Neural cell (in vitro differentiated cells): ENCODE data around the gene HPCAL4. TPM values are rescaled to one million over a fixed set of nuclear protein-coding genes. Genes with fewer than 3 reads are reported as not detected.

ENCODE experiments used
- H2AFZ ChIP-seq: fragments of 200-600, 300-800 bp; sonication (generic), shearing (Covaris generic); 2 replicates; pipeline ENCODE4 v1.6.0; 2014; ENCODE audit warnings: low read depth, mild to moderate bottlenecking, antibody characterized with exemption, low read length, moderate library complexity
- H3F3A ChIP-seq: fragments of 200-600 bp; shearing (Covaris generic); 2 replicates; pipeline ENCODE4 v1.6.1; 2016; ENCODE audit warnings: mild to moderate bottlenecking, moderate library complexity, mixed read lengths, antibody characterized with exemption, low read length; ENCODE audit not compliant: insufficient read depth, poor library complexity, severe bottlenecking
- H3K27ac ChIP-seq: fragments of 200-600, 300-800 bp; sonication (generic), shearing (Covaris generic); 2 replicates; pipeline ENCODE4 v1.5.1; 2014; ENCODE audit warnings: mild to moderate bottlenecking, low read length, moderate library complexity
- H3K27me3 ChIP-seq: fragments of 300-800, 200-600 bp; sonication (generic), shearing (Covaris generic); 2 replicates; pipeline ENCODE4 v1.6.0; 2014; ENCODE audit warnings: mild to moderate bottlenecking, low read depth, low read length, moderate library complexity; ENCODE audit not compliant: insufficient read depth
- H3K36me3 ChIP-seq: fragments of 300-800, 200-600 bp; sonication (generic), shearing (Covaris generic); 2 replicates; pipeline ENCODE4 v1.5.1; 2014; ENCODE audit warnings: mild to moderate bottlenecking, antibody characterized with exemption, low read length, moderate library complexity; ENCODE audit not compliant: insufficient read depth
- H3K4me2 ChIP-seq: fragments of 300-800, 200-600 bp; sonication (generic), shearing (Covaris generic); 2 replicates; pipeline ENCODE4 v1.6.0; 2014; ENCODE audit warnings: mild to moderate bottlenecking, low read length
- H3K4me3 ChIP-seq: fragments of 300-800, 200-600 bp; sonication (generic), shearing (Covaris generic); 2 replicates; pipeline ENCODE4 v1.5.1; 2014; ENCODE audit warnings: mild to moderate bottlenecking, low read length, moderate library complexity
- H3K79me2 ChIP-seq: fragments of 200-600 bp; shearing (Covaris generic); replicated peaks from 2 replicates; pipeline ENCODE4 v1.6.0; 2014; ENCODE audit warnings: mild to moderate bottlenecking, low read length, moderate library complexity; ENCODE audit not compliant: insufficient read depth
- H3K9ac ChIP-seq: fragments of 300-800, 200-600 bp; sonication (generic), shearing (Covaris generic); 2 replicates; pipeline ENCODE4 v1.6.1; 2016; ENCODE audit warnings: mild to moderate bottlenecking, low read length, mixed read lengths
- H3K9me2 ChIP-seq: fragments of 200-600 bp; shearing (Covaris generic); 2 replicates; pipeline ENCODE4 v1.6.1; 2016; ENCODE audit warnings: mild to moderate bottlenecking, low read length, mixed read lengths; ENCODE audit not compliant: insufficient read depth
- H3K9me3 ChIP-seq: fragments of 200-600, 300-800 bp; sonication (generic), shearing (Covaris generic); 2 replicates; pipeline ENCODE4 v1.6.1; 2016; ENCODE audit warnings: mild to moderate bottlenecking, mixed run types, low read length, moderate library complexity, mixed read lengths
- H4K20me1 ChIP-seq: fragments of 200-600 bp; shearing (Covaris generic); 2 replicates; pipeline ENCODE4 v1.6.1; 2016; ENCODE audit warnings: mild to moderate bottlenecking, mixed run types; ENCODE audit not compliant: insufficient read depth
- CTCF ChIP-seq: fragments of 450-650 bp; IDR thresholded peaks from 2 replicates; pipeline ENCODE4 v1.5.1; 2014; ENCODE audit warnings: antibody characterized with exemption, mild to moderate bottlenecking, moderate library complexity; ENCODE audit not compliant: poor library complexity, severe bottlenecking
- EP300 ChIP-seq: fragments of 450-650 bp; conservative IDR thresholded peaks from 2 replicates; pipeline ENCODE4 v1.6.1; 2014; ENCODE audit warnings: antibody characterized with exemption, mild to moderate bottlenecking, moderate library complexity; ENCODE audit not compliant: poor library complexity, severe bottlenecking
- EZH2 ChIP-seq: fragments of 200-600, 300-800 bp; shearing (Covaris generic), sonication (generic); IDR thresholded peaks from 2 replicates; pipeline ENCODE4 v1.6.1; 2014; ENCODE audit warnings: antibody characterized with exemption, low read length, borderline replicate concordance, mild to moderate bottlenecking; ENCODE audit not compliant: insufficient read depth, poor library complexity, severe bottlenecking
- MXI1 ChIP-seq: fragments of 450-650 bp; conservative IDR thresholded peaks from 2 replicates; pipeline ENCODE4 v1.6.1; 2014; ENCODE audit warnings: antibody characterized with exemption, mild to moderate bottlenecking; ENCODE audit not compliant: poor library complexity, severe bottlenecking
- POLR2AphosphoS5 ChIP-seq: IDR thresholded peaks from 2 replicates; pipeline ENCODE4 v1.6.1; 2012
- RAD21 ChIP-seq: fragments of 450-650 bp; conservative IDR thresholded peaks from 2 replicates; pipeline ENCODE4 v1.6.1; 2014; ENCODE audit warnings: antibody characterized with exemption, mild to moderate bottlenecking, moderate library complexity
- REST ChIP-seq: IDR thresholded peaks from 2 replicates; pipeline ENCODE4 v1.6.1; 2012; ENCODE audit warnings: borderline replicate concordance
- SMC3 ChIP-seq: fragments of 450-650 bp; conservative IDR thresholded peaks from 2 replicates; pipeline ENCODE4 v1.6.1; 2014; ENCODE audit warnings: antibody characterized with exemption, mild to moderate bottlenecking, moderate library complexity; ENCODE audit not compliant: poor library complexity
- TAF1 ChIP-seq: IDR thresholded peaks from 2 replicates; pipeline ENCODE4 v1.6.1; 2012; ENCODE audit warnings: low read depth
- polyA plus RNA-seq: library from polyadenylated mRNA; depleted of rRNA; stranded (reverse); fragments of >200 nt; gene quantifications from 2 replicates; pipeline ENCODE4 v1.2.3, GENCODE V29; 2014

HPCAL4 gene
- polyA plus RNA-seq, 1 donor from 2014 or later: 53.2 TPM

- Histone ChIP-seq H3K4me3 (no peak overlapping the region), H3K27ac (no peak overlapping the region), H3K9ac (no peak overlapping the region), H3K4me2 (no peak overlapping the region), H3F3A (no peaks in the 10 kb centered on the region), H3K79me2 (no peaks in the 10 kb centered on the region), H3K9me2 (no peaks in the 10 kb centered on the region), H2AFZ (no peak overlapping the region), H3K27me3 (peaks cover 46% of the 10 kb centered on the region), H4K20me1 (no peaks in the 10 kb centered on the region), H3K36me3 (no peaks in the 10 kb centered on the region), H3K9me3 (no peaks in the 10 kb centered on the region)
- no peak for TF ChIP-seq TAF1
- no peak for TF ChIP-seq EP300
- TF ChIP-seq EZH2: no peak
- TF ChIP-seq SMC3: no peak
- no peak for TF ChIP-seq POLR2AphosphoS5
- TF ChIP-seq CTCF: no peak
- no peak for TF ChIP-seq REST
- TF ChIP-seq RAD21: no peak
- TF ChIP-seq MXI1: no peak
Observed at GRCh38 chr1:39722495-39722894, 31.3 kb upstream of the HPCAL4 start.

DNA sequence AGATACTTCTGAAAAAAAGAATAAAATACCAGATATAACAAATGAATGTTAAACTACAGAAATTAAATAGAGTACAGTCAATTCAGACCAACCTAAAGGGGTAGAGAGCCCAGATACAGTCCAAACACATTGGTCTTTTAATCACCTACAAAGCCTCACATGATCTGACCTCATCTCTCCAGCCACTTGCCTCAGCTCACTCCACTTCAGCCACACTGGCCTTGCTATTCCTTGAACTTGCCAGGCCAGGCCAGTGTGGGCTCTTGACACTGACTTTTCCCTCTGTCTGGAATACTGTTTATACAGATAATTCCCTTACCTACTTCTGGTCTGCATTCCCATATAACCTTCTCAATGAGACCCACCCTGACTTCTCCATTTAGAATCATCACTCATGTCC lies 30.4 kb upstream of the HPCAL4 start:
- TF ChIP-seq EZH2 (no peak), MXI1 (no peak), REST (no peak), POLR2AphosphoS5 (no peak), RAD21 (no peak), CTCF (no peak), SMC3 (no peak), EP300 (no peak), TAF1 (no peak)
- Histone ChIP-seq H3K36me3 (no peaks in the 10 kb centered on the region), H3K4me3 (no peak overlapping the region), H3K27ac (no peak overlapping the region), H3K9me2 (no peaks in the 10 kb centered on the region), H3F3A (no peaks in the 10 kb centered on the region), H3K9me3 (no peaks in the 10 kb centered on the region), H3K4me2 (no peak overlapping the region), H4K20me1 (no peaks in the 10 kb centered on the region), H3K9ac (no peak overlapping the region), H2AFZ (no peak overlapping the region), H3K79me2 (no peaks in the 10 kb centered on the region), H3K27me3 (peaks cover 46% of the 10 kb centered on the region)
